CD4-positive, CD25-positive, alpha-beta regulatory T cell (primary cell): Measurements from ENCODE around the gene HCN1. TPM values are rescaled to one million over a fixed set of nuclear protein-coding genes. Genes with fewer than 3 reads are reported as not detected.

Experiments used
- ATAC-seq, 2 donors: fragments of 150-1000 bp; cut with Tn5 transposase; one replicate each; pipeline ENCODE4 v1.10.0; 2021; ENCODE audit warnings: low read depth in 2 of 2, moderate number of reproducible peaks in 2 of 2, moderate library complexity in 1 of 2
- DNase-seq, 3 donors: peaks; one replicate each; pipeline versions ENCODE4 v3.0.0 to v3.0.0-alpha.2; 2012 to 2022; ENCODE audit warnings: mixed read lengths in 1 of 3
- H3K27ac ChIP-seq: one replicate; pipeline ENCODE4 v1.7.0; 2013; ENCODE audit warnings: mild to moderate bottlenecking, low read length; ENCODE audit not compliant: insufficient read depth, poor library complexity, severe bottlenecking
- H3K27me3 ChIP-seq: one replicate; pipeline ENCODE4 v1.7.0; 2013; ENCODE audit warnings: low read length; ENCODE audit not compliant: control insufficient read depth, insufficient read depth
- H3K36me3 ChIP-seq: one replicate; pipeline ENCODE4 v1.7.0; 2013; ENCODE audit warnings: mild to moderate bottlenecking, low read length, moderate library complexity; ENCODE audit not compliant: control insufficient read depth, insufficient read depth
- H3K4me1 ChIP-seq: 2 replicates; pipeline ENCODE4 v1.7.0; 2013; ENCODE audit warnings: mild to moderate bottlenecking, low read length; ENCODE audit not compliant: insufficient read depth, control insufficient read depth, poor library complexity, severe bottlenecking
- H3K4me3 ChIP-seq: one replicate; pipeline ENCODE4 v1.7.0; 2013; ENCODE audit warnings: low read depth, mild to moderate bottlenecking, low read length, moderate library complexity
- H3K9me3 ChIP-seq, 2 experiments: 1 replicate in 1 of 2; 2 replicates in 1 of 2; pipeline ENCODE4 v1.7.0; 2013; ENCODE audit warnings: low read length in 2 of 2, mild to moderate bottlenecking in 1 of 2, moderate library complexity in 1 of 2; ENCODE audit not compliant: control insufficient read depth in 2 of 2
- H3K27ac Mint-ChIP-seq, 3 donors: one replicate each; pipeline ENCODE4 v1.8.0; 2020 to 2022; ENCODE audit warnings: mild to moderate bottlenecking in 3 of 3, mixed read lengths in 3 of 3, moderate library complexity in 2 of 3
- H3K27me3 Mint-ChIP-seq: one replicate; pipeline ENCODE4 v1.8.0; 2022; ENCODE audit warnings: mild to moderate bottlenecking, mixed read lengths
- H3K36me3 Mint-ChIP-seq: one replicate; pipeline ENCODE4 v1.8.0; 2020; ENCODE audit warnings: mixed read lengths
- H3K4me1 Mint-ChIP-seq, 4 donors: one replicate each; pipeline ENCODE4 v1.8.0; 2020 to 2022; ENCODE audit warnings: mixed read lengths in 4 of 4, mild to moderate bottlenecking in 1 of 4
- H3K4me3 Mint-ChIP-seq, 4 donors: one replicate each; pipeline ENCODE4 v1.8.0; 2020 to 2022; ENCODE audit warnings: mild to moderate bottlenecking in 4 of 4, mixed read lengths in 4 of 4, moderate library complexity in 3 of 4
- H3K9me3 Mint-ChIP-seq, 7 donors: one replicate each; pipeline ENCODE4 v1.8.0; 2020 to 2022; ENCODE audit warnings: mixed read lengths in 7 of 7, mild to moderate bottlenecking in 3 of 7, moderate library complexity in 2 of 7
- polyA plus RNA-seq, 4 donors: library from polyadenylated mRNA; unstranded; fragments of 300-500 nt; fragmentation: Illumina TruSeq; gene quantifications; one replicate each; pipeline ENCODE4 v1.2.3, GENCODE V29; 2021
- total RNA-seq: library from RNA; stranded (reverse); gene quantifications from one replicate; pipeline ENCODE4 v1.2.3, GENCODE V29; 2022

HCN1 gene
- total and polyA plus RNA-seq, 5 donors from 2014 or later, result not detected

- Mint-ChIP-seq H3K4me3 (no peak overlapping the region), H3K9me3 (peaks cover 4 to 19% (median 7%) of the 10 kb centered on the region in 7 donors), H3K27ac (no peak overlapping the region), H3K27me3 (peaks cover 6% of the 10 kb centered on the region), H3K4me1 (peaks cover 0 to 2% (median 0%) of the 10 kb centered on the region in 4 donors), H3K36me3 (no peaks in the 10 kb centered on the region)
- ATAC-seq (no peak), DNase-seq (no peak)
- Histone ChIP-seq H3K27ac (no peak overlapping the region), H3K4me3 (no peak overlapping the region), H3K9me3 (peaks cover 0 to 9% of the 10 kb centered on the region in 2 experiments), H3K27me3 (peaks cover 3% of the 10 kb centered on the region), H3K36me3 (no peaks in the 10 kb centered on the region), H3K4me1 (no peaks in the 10 kb centered on the region)
Measured at GRCh38 chr5:45694255-45694814, 1.8 kb downstream of the HCN1 start.

GRCh38 chr5:45692481-45692880 is 3.7 kb downstream of the HCN1 start:
- H3K4me1 Mint-ChIP-seq, result peaks cover 0 to 2% (median 0%) of the 10 kb centered on the region in 4 donors
- H3K36me3 ChIP-seq, result no peaks in the 10 kb centered on the region
- no peak overlapping the region for H3K4me3 Mint-ChIP-seq

GRCh38 chr5:45691656-45692055 is 4.5 kb downstream of the HCN1 start:
- no peaks in the 10 kb centered on the region for H3K4me1 ChIP-seq
- no peak overlapping the region for H3K27ac ChIP-seq
- Mint-ChIP-seq H3K9me3 (peaks cover 2 to 16% (median 4%) of the 10 kb centered on the region in 7 donors), H3K4me1 (peaks cover 0 to 2% (median 0%) of the 10 kb centered on the region in 4 donors), H3K4me3 (no peak overlapping the region), H3K27ac (no peak overlapping the region), H3K27me3 (peaks cover 6% of the 10 kb centered on the region), H3K36me3 (no peaks in the 10 kb centered on the region)
- peaks cover 3% of the 10 kb centered on the region for H3K27me3 ChIP-seq
- H3K36me3 ChIP-seq, result no peaks in the 10 kb centered on the region
- no peak for DNase-seq
- peaks cover 0 to 9% of the 10 kb centered on the region in 2 experiments for H3K9me3 ChIP-seq
- no peak for ATAC-seq
- H3K4me3 ChIP-seq, result no peak overlapping the region

More at GRCh38 chr5:45692481-45692880, 3.7 kb downstream of the HCN1 start:
- H3K27me3 ChIP-seq, result peaks cover 3% of the 10 kb centered on the region
- H3K27ac ChIP-seq, result no peak overlapping the region
- H3K9me3 Mint-ChIP-seq, result peaks cover 2 to 23% (median 4%) of the 10 kb centered on the region in 7 donors
- H3K27me3 Mint-ChIP-seq, result peaks cover 6% of the 10 kb centered on the region
- H3K36me3 Mint-ChIP-seq, result no peaks in the 10 kb centered on the region
- no peak for ATAC-seq
- no peak overlapping the region for H3K4me3 ChIP-seq
- no peak overlapping the region for H3K27ac Mint-ChIP-seq
- H3K4me1 ChIP-seq, result no peaks in the 10 kb centered on the region
- H3K9me3 ChIP-seq, result peaks cover 0 to 9% of the 10 kb centered on the region in 2 experiments
- no peak for DNase-seq

- H3K27me3 ChIP-seq, result no peaks in the 10 kb centered on the region
- ATAC-seq, result no peak
- no peak overlapping the region for H3K27ac Mint-ChIP-seq
- no peak overlapping the region for H3K27ac ChIP-seq
- no peaks in the 10 kb centered on the region for H3K4me1 Mint-ChIP-seq
- H3K4me3 Mint-ChIP-seq, result no peak overlapping the region
- H3K9me3 ChIP-seq, result peaks cover 0 to 3% of the 10 kb centered on the region in 2 experiments
- H3K9me3 Mint-ChIP-seq, result peaks cover 0 to 11% (median 3%) of the 10 kb centered on the region in 7 donors
- no peaks in the 10 kb centered on the region for H3K36me3 ChIP-seq
- H3K4me3 ChIP-seq, result no peak overlapping the region
- no peaks in the 10 kb centered on the region for H3K4me1 ChIP-seq
- no peaks in the 10 kb centered on the region for H3K36me3 Mint-ChIP-seq
- H3K27me3 Mint-ChIP-seq, result no peaks in the 10 kb centered on the region
- DNase-seq, result no peak
Measured at GRCh38 chr5:45687701-45688100, 8.5 kb downstream of the HCN1 start.

- ATAC-seq (no peak), DNase-seq (no peak)
- Histone ChIP-seq H3K27ac (no peak overlapping the region), H3K27me3 (no peaks in the 10 kb centered on the region), H3K9me3 (no peaks in the 10 kb centered on the region), H3K4me1 (no peaks in the 10 kb centered on the region), H3K4me3 (no peak overlapping the region), H3K36me3 (no peaks in the 10 kb centered on the region)
- no peak overlapping the region for H3K27ac Mint-ChIP-seq
- no peaks in the 10 kb centered on the region for H3K36me3 Mint-ChIP-seq
- H3K27me3 Mint-ChIP-seq, result no peaks in the 10 kb centered on the region
- H3K4me3 Mint-ChIP-seq, result no peak overlapping the region
- no peaks in the 10 kb centered on the region for H3K4me1 Mint-ChIP-seq
- H3K9me3 Mint-ChIP-seq, result peaks cover 0 to 9% (median 4%) of the 10 kb centered on the region in 7 donors
Measured at GRCh38 chr5:45686620-45687019, 9.6 kb downstream of the HCN1 start.

- Histone ChIP-seq H3K27ac (no peak overlapping the region), H3K4me3 (no peak overlapping the region), H3K27me3 (no peaks in the 10 kb centered on the region), H3K4me1 (no peaks in the 10 kb centered on the region), H3K9me3 (no peaks in the 10 kb centered on the region), H3K36me3 (no peaks in the 10 kb centered on the region)
- Mint-ChIP-seq H3K4me1 (no peaks in the 10 kb centered on the region), H3K36me3 (no peaks in the 10 kb centered on the region), H3K4me3 (no peak overlapping the region), H3K9me3 (peaks cover 0 to 13% (median 3%) of the 10 kb centered on the region in 7 donors), H3K27me3 (no peaks in the 10 kb centered on the region), H3K27ac (no peak overlapping the region)
- ATAC-seq, result no peak
- no peak for DNase-seq
Measured at GRCh38 chr5:45684118-45684517, 12.1 kb downstream of the HCN1 start.

- Mint-ChIP-seq H3K9me3 (peaks cover 0 to 21% (median 4%) of the 10 kb centered on the region in 7 donors), H3K36me3 (no peaks in the 10 kb centered on the region), H3K4me1 (no peaks in the 10 kb centered on the region), H3K4me3 (no peak overlapping the region), H3K27me3 (no peaks in the 10 kb centered on the region), H3K27ac (no peak overlapping the region)
- Histone ChIP-seq H3K4me1 (no peaks in the 10 kb centered on the region), H3K9me3 (no peaks in the 10 kb centered on the region), H3K27ac (no peak overlapping the region), H3K36me3 (no peaks in the 10 kb centered on the region), H3K4me3 (no peak overlapping the region), H3K27me3 (no peaks in the 10 kb centered on the region)
- DNase-seq, result no peak
- no peak for ATAC-seq
Measured at GRCh38 chr5:45680950-45681349, 15.2 kb downstream of the HCN1 start.

GRCh38 chr5:45677524-45677923 is 18.7 kb downstream of the HCN1 start:
- no peak overlapping the region for H3K27ac ChIP-seq
- H3K4me3 ChIP-seq, result no peak overlapping the region

More at GRCh38 chr5:45677524-45677923, 18.7 kb downstream of the HCN1 start:
- Mint-ChIP-seq H3K9me3 (peaks cover 2 to 29% (median 7%) of the 10 kb centered on the region in 7 donors), H3K27ac (no peak overlapping the region), H3K27me3 (no peaks in the 10 kb centered on the region), H3K4me3 (no peak overlapping the region), H3K36me3 (no peaks in the 10 kb centered on the region), H3K4me1 (no peaks in the 10 kb centered on the region)
- no peaks in the 10 kb centered on the region for H3K9me3 ChIP-seq
- ATAC-seq, result no peak
- no peaks in the 10 kb centered on the region for H3K27me3 ChIP-seq
- H3K36me3 ChIP-seq, result no peaks in the 10 kb centered on the region
- no peaks in the 10 kb centered on the region for H3K4me1 ChIP-seq
- no peak for DNase-seq
